HG03108 (cell line): Measurements from ENCODE around the gene SHISA7.
"Not testable (repeated sequence)": the region's sequence is repeated elsewhere in the genome, so short reads cannot be mapped to it uniquely, and the experiment has no call there.

ENCODE experiments used
- ATAC-seq: cut with Tn5 transposase; IDR thresholded peaks from one replicate; pipeline ENCODE4 v1.9.1; 2021; ENCODE audit warnings: moderate library complexity; ENCODE audit not compliant: unreplicated experiment

SHISA7 gene

DNA sequence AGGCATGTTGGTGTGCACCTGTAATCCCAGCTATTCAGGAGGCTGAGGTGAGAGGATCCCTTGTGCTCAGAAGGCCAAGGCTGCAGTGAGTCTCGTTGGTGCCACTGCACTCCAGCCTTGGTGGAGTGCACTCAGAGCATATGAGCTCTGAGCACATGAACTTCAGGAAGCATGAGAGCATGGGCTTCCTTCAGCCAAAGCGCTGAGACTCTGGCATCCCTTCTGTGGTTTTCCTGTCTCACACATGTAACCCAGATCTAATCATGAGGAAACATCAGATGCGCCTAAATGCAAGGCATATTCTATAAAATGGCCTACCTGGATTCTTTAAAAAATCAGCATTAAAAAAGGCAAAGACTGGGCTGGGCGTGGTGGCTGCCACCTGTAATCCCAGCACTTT, 21.8 kb downstream of the SHISA7 start:
- not testable (repeated sequence) for ATAC-seq

DNA sequence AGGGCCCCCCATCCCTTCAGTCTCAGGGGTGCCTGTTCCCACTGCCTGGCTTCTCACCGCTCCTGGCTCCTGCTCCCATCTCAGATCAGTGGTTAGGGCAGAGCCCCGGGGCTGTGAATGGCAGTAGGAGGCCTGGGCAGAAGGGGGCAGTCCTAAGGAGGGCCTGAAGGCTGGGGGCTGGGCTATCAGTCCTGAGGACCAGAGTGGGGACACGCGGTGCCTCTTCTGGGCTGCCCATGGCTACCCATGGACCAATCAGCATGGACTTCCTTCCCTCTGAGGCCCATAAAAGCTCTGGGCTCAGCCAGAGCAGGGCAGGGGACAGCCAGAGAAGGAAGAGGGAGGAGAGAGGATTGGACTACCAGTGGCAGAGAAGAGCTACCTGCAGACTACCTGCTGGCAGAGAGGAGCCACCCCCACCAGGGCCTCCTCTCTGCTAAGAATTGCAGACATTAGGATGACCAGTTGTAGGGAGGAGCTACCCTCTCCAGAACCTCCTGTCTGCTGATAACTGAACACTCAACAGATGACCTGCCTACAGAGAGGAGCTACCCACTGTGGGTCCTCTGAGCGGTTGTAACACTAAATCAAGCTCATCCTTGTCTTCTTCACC, 23.4 kb downstream of the SHISA7 start:
- ATAC-seq, result no peak

DNA sequence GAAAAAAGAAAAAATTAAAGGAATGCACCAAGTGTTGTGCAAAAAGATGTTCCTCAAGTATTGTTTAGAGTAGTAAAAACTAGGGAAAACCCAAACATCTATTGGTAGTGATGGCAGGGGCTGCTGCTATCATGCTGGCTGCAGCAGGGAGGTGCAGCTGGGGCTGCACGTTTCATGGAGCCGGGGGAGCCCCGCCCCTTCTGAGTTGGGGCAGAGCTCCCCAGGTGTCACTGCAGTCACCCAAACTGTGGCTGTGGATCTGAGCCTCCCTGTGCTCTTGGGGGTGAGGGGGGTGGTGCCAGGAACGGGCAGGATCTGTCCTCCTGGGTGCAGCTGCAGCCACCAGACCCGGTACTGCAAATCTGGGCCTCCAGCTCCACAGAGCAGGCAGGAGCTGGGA, 24.0 kb downstream of the SHISA7 start:
- no peak for ATAC-seq

DNA sequence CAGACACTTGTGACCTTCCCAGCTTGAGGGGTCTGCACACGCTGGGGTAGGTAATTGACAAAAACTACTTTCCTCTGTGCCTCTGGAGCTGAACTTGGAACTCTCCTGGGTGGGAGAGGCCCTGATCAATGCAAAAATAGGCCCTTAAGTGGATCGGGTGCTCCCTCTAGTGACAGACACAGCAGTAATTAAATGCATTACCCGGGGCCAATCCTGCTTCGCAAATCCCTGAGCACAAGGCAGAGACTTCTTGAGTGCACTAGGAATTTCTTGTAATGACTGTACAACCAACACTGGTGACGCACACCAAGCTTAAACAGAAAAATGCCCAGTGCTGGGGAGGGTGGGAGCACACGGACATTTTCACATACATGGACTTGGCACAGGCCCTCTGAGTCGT, 24.9 kb downstream of the SHISA7 start:
- ATAC-seq, result no peak

DNA sequence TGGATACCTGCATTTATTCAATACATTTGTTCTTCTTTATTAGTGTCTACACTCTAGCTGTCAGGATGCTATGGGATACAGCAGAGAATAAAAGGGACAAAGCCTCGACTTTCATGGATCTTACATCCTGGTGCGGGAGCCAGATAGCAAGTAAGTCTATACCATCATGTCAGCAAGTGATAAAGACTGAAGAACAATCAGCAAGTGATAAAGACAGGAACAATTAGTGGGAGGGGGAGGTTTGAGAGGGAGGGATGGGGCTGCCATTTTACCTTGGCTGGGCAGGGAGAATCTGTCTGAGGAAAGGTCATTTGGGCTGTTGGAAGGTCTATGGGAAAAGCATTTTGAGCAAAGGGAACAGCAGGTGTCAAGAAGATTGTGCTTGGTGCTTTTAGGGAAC, 32.9 kb downstream of the SHISA7 start:
- no peak for ATAC-seq

DNA sequence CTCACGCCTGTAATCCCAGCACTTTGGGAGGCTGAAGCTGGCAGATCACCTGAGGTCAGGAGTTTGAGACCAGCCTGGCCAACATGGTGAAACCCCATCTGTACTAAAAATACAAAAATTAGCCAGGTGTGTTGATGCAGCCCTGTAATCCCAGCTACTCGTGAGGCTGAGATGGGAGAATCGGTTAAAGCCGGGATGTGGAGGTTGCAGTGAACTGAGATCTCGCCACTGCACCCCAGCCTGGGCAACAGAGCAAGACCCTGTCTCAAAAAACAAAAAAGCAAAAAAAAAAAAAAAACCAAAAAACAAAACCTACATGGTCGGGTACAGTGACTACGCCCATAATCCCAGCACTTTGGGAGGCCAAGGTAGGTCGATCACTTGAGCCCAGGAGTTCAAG, 33.9 kb downstream of the SHISA7 start:
- ATAC-seq, result not testable (repeated sequence)

DNA sequence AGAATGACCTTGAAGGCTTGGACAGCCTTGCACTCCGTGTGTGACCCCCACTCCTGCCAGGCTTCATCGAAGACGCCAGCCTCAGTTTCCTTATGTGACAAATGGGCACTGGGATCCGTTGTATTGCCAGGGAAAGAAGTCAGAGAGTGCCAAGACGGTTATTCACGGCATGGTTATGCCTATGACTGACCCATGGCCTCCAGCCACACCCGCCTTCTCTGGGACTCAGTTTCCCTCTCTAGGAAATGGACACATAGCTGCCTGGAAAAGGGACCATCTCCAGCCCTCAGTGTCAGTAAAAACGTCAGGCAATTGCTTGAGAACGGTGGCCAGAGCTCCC, 34.6 kb downstream of the SHISA7 start:
- ATAC-seq, result no peak

DNA sequence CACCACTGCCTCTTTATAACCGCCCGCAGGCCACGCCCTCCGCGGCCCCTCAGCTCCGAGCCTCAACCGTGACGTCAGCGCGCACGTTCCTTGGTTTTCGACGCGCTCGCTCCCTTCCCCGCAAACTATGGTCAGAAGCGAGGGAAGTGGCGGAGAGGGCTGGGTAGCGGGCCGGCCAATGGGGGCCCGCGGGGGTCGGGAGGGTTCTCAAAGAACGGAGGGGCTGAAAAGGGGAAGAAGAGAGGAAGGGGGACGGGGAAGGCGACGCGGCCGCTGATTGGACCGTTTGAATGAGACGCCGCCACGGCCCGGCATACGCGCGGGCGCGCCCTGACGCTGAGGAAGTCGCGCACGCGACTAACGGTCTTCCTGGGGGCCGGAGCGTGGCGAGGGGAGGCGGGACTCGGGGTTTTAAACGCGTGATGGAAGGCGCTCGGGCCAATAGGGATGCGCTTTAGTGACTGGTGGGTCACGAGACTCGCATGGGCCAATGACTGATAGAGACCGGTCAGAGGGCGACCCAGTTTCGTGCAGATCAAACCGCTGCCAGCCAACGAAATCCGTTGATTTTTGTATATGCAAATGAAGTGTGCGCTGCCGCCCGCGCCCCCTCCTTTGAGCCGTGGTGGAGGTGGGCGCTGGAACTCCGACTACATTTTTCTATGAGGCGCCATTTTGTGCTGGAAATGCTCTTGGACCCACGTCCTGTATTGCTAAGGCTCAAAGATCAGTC, 35.1 kb downstream of the SHISA7 start:
- peak; percentile 75 for ATAC-seq

DNA sequence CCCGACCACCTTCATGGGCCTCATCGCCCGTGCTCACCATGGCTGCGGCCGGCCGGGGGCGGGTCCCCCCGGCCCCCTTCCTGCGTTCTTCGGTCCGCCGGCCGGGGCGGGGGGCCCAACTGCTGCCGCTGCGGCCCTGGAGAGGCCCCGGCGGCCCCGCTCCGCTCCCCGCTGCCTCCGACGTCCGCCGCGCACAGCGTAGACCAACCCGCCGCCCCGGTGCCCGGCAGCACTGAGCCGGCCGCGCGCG, 35.6 kb downstream of the SHISA7 start, which contains the start of gene UBE2S:
TSS of gene UBE2S (minus strand) at position 239 of the 250 bp plus-strand sequence. CDS start at position 40, 199 bp downstream.
- ATAC-seq, result not testable (repeated sequence)

DNA sequence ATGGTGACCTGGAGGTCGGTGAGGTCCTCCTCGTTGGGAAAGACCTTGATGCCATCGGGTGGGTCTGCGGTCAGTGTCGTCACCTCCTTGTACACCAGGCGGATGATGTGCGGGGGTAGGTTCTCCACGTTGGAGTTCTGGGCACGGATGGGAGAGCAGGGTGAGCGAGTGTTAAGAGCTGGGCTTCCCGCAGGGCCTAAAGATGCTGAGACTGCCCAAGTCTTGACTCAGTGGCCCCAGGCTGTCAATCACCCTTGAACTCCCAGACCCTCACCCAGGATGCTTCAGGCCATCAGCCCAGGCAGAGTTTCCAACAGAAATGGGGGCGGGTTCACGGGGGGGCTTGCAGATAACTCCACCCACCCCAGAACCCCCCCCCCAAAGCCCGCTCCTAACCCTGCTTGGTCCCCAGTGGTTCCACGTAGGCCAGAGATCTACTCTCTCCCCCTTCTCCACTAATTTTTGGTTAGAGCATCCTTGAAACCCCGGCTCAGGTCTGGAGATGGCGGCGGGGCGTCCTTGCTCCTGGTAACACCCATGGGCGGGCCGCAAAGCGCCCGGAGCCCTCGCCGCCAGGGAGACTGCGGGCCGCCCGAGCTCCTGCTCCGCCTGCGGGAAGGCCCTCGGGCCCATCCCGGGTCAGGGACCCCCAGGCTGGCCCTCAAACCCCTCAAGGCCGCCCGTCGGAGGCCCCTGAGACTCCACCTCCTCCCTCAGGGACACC, 36.1 kb downstream of the SHISA7 start:
- ATAC-seq, result peak; percentile 2

DNA sequence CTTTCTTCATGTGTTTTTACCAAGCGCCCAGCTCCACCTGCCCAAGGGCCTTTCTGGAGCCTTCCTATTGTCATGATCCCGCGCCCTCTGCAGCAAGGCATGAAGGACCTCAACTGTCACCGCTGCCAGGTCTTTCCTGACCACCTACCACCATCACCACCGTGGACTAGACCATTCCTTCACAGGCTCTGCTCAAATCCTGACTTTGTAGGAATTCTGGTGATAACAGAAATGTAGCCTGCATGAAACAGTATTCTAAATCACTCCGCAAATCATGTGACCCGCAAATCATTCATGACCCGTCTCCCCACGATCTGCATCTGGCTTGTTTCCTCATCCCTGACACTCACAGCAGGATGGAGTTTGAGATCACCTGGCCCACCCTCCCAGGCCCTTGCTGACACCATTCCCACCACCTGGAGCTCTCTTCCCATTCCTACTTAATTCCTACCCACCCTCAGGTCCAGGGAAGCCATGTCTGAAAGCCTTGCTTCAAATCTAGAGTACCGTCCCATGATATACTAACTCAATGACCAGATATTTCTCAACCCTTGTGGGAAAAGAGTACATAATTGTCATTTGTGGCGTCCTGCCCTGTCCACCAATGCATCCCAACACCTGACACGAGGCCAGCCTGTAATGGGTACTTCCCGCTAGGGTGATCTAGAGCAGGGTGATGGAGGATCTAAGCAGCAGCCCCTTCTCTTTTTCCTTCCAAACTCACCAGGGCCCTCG, 36.8 kb downstream of the SHISA7 start:
- ATAC-seq, result no peak

DNA sequence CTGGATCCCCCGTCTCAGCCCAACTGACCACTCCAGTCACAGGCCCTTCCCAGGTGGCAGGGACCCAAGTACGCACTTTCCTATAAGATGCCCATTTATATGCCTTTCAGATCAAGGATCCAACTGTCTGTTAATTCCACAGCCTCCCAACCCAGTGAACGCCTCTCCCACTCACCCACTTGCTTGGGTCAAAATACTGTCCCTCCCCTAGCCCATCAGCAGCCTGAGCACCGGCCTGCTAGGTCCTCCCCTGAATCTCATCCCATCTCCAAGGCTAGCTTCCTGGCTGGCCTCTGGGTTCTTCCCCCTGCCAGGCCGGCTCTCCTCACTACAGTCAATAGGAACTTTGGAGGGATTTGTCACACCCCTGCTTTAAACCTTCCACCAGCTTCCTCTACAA, 37.5 kb downstream of the SHISA7 start:
- ATAC-seq, result no peak

DNA sequence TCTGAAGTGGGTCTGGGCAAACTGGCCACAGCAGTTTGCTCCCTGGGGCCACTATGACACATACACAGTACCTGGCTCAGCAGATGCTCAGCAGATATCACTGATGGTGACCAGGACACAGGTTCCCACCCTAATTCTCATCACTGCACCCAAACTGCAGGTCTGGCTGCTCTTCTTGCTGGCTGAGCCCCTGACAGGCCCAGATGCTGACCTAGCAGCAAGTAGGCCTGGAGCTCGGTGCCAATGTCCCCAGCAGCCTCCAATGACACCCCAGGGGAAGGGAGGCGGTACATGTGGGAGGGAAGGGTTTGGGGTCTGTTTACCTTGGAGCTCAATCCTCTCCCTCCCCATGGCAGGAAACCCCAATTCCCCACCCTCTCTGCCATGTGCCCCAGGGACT, 40.6 kb downstream of the SHISA7 start:
- no peak for ATAC-seq

DNA sequence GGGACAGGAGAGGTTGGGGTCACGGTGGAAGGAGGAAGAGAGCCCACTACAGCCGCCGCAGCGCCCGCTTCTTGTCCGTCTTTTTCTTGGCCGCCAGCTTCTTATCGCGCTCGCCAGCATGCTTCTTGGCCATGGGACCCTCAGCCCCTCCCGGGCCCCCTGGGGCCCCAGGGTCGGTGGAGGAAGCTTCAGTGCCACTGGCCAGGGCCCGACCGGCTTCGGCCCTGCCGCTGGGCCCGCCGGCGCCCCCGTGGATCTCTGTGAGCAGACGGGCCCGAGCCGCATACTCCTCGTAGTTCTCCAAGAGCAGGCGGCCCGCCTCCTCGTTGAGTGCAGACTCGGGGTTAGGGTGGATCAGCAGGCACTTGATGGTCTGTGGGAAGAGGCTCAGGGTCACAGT, 41.7 kb downstream of the SHISA7 start:
- not testable (repeated sequence) for ATAC-seq

DNA sequence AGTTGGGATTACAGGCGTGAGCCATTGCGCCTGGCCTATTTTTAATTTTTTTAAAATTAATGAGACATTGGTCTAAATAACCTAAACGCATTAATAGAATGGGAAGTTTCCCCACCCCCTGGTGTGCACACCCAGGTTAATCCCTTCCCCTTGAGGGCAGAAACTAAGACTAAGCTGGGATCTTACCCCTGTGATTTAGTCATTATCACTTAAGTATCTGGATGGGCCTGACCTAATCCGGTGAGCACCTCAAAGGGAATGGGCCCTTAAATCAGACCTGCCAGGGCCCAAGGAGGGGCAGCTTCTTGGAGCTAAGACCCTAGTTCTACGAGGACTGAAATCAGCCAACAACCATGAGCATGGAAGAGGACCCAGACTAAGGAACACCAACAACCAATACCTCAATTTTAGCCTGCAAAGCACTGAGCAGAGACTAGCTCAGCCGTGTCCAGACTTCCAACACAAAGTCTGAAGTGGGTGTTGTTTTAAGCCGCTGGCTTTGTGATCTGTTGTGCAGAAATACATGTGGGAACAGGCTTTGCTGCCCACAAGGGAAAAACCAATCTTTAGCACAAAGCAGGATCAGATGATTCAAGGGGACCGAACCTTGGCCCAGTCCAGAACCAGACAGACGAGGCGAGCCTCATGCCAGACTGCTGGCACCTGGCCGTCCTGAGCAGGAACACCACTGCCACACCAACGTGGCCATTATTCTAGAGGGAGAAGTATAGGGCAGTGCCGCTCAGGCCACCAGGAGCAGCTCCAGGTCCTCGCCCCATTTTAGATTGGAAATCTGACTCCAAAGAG, 42.6 kb downstream of the SHISA7 start:
- ATAC-seq, result no peak

DNA sequence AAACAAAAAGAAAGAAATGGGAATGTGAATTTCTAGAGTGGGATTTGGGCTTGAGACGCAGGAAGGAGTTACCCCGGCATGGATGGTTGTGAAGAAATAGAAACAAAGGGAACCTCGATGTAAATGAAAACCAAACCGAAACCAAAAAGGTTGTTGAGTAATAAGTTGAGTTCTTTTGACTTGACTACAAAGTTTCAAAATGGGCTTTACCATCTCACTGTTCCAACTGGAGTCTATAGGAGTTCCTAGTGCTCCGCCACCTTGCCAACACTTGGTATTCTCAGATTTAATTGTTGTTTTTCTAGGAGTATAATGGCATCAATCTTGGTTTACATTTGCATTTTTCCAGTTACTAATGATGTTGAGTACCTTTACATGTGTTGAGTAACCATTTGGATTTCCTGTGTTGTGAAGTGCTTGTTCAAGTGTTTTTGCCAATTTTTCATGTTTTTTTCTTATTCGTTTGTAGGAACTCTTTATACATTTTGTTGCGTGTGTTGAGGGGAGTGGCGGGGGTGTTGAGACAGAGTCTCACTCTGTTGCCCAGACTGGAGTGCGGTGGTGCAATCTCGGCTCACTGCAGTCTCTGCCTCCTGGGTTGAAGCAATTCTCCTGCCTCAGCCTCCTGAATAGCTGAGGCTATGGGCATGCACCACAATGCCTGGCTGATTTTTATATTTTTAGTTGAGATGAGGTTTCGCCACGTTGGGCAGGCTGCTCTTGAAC, 44.7 kb downstream of the SHISA7 start:
- ATAC-seq, result no peak

DNA sequence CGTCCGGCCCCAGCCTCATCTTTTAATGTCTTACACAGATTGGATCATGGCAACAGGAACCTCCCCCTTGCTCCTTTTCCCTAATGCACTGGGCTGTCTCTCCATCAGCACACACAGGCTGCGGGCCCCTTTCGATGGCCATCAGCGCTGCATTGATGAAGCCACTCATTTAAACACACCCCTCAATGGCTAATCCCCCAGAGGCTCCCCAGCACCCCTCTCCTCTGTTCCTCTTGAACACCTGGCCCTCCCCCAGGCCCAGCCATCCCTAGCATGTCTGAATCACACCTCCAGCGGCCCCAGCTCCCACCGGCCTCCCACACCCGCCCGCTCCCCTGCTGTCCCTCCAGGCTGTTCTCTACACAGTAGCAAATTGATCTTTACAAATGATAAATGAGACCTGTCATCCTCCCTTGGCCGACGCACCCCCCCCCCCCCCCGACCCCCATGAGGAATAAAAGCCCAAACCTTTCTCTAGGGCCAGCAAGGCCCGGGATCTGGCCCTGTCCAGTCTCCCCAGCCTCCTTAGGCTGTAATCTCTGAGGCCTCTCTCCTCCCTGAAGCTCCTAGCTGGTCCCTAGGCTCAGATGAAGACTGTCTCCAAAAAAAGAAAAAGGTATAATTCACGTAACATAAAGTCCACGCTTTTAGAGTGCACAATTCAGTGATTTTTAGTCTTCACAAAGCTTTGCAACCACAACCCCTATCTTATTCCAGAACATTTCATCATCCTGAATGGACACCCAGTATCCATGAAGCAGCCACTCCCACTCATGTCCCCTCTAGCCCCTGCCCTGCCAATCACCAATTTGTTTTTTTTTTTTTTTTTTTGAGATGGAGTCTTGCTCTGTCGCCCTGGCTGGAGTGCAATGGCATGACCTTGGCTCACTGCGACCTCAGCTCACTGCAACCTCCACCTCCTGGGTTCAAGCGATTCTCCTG, 50.0 kb downstream of the SHISA7 start:
- ATAC-seq, result no peak

DNA sequence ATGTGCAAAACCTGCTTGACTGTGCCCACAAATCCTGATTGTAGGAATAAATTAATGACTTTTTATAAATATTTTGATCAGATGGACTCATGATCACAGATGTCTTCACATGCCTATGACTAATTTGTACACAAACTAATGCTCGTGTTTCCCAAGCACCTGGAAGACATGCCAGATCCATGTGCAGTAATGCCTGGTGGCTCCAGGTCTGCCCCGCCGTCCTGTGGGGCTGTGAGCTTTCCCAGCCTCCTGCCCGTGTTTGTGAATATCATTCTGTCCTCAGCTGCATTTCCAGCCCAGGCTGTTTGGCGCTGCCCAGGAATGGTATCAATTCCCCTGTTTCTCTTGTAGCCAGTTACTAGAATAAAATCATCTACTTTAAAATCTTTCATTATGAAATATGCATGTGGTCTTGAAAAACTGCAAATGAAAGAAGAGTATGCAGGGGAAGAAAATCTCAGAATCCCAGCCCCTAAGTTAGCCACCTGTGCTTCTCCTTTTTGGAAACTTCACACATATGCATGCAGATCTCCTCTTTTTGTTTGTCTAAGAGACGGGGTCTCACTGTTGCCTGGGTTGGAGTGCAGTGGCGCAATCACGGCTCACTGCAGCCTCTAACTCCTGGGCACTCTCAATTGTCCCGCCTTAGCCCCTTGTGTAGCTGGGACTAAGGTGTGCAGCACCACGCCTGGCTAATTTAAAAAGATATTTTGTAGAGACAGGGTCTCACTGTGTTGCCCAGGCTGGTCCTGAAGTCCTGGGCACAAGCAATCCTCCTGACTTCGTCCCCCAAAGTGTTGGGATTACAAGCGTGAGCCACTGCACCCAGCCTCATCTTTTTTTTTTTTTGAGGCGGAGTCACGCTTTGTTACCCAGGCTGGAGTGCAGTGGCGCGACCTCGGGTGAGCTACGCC, 51.1 kb downstream of the SHISA7 start:
- no peak for ATAC-seq
